SK-N-SH (cell line): ENCODE results near the gene UBAC2. TPM values are rescaled to one million over a fixed set of nuclear protein-coding genes. Genes with fewer than 3 reads are reported as not detected.

Experiments used
- CTCF ChIA-PET: fragments of 300-600, 350-600 bp; formaldehyde crosslinking; extraction: SDS; loops from one replicate; lab custom pipeline; 2021; lab: Yijun Ruan, JAX
- POLR2A ChIA-PET: fragments of 350-600 bp; sonication (Branson Sonifier 250); formaldehyde crosslinking; extraction: SDS; loops from one replicate; lab custom pipeline; 2020; ENCODE audit warnings: antibody characterized with exemption, inconsistent platforms; lab: Yijun Ruan, JAX
- DNase-seq: peaks from one replicate; pipeline ENCODE4 v3.0.0; 2012
- H2AFZ ChIP-seq: fragments of 200-600 bp; sonication (generic); 2 replicates; pipeline ENCODE4 v1.8.1; 2016; ENCODE audit warnings: antibody characterized with exemption, mild to moderate bottlenecking, low read depth
- H3F3A ChIP-seq: fragments of 200-600 bp; sonication (generic); replicated peaks from 2 replicates; pipeline ENCODE3; 2016; ENCODE audit warnings: antibody characterized with exemption, mild to moderate bottlenecking; ENCODE audit not compliant: insufficient read depth
- H3K27ac ChIP-seq, 2 experiments: fragments of 200-500 bp in 1 of 2; fragments of 200-600 bp in 1 of 2; sonication (Bioruptor generic) in 1 of 2; sonication (generic), shearing (Covaris generic) in 1 of 2; 2 replicates each; pipeline versions ENCODE4 v1.5.1 to v1.6.1; 2014 to 2016; ENCODE audit warnings: low read depth in 2 of 2, inconsistent platforms in 1 of 2, low read length in 1 of 2, mild to moderate bottlenecking in 1 of 2, mixed read lengths in 1 of 2
- H3K27me3 ChIP-seq: fragments of 200-600 bp; sonication (generic), shearing (Covaris generic); 2 replicates; pipeline ENCODE4 v1.6.1; 2016; ENCODE audit warnings: mixed run types; ENCODE audit not compliant: insufficient read depth
- H3K36me3 ChIP-seq, 2 experiments: fragments of 200-500 bp in 1 of 2; fragments of 200-600 bp in 1 of 2; sonication (Bioruptor generic) in 1 of 2; sonication (generic) in 1 of 2; replicated peaks in 1 of 2; 2 replicates each; pipeline versions ENCODE3 to v1.5.1; 2014 to 2016; ENCODE audit warnings: low read length in 1 of 2, mild to moderate bottlenecking in 1 of 2; ENCODE audit not compliant: insufficient read depth in 2 of 2, control insufficient read depth in 1 of 2
- H3K4me1 ChIP-seq, 2 experiments: fragments of 200-500 bp in 1 of 2; fragments of 200-600 bp in 1 of 2; sonication (Bioruptor generic) in 1 of 2; sonication (generic), shearing (Covaris generic) in 1 of 2; 2 replicates each; pipeline versions ENCODE4 v1.5.1 to v1.6.1; 2014 to 2016; ENCODE audit warnings: low read depth in 1 of 2, low read length in 1 of 2, mixed run types in 1 of 2; ENCODE audit not compliant: insufficient read depth in 2 of 2, control insufficient read depth in 1 of 2
- H3K4me2 ChIP-seq: fragments of 200-600 bp; sonication (generic), shearing (Covaris generic); 2 replicates; pipeline ENCODE4 v1.6.1; 2017; ENCODE audit warnings: mixed run types
- H3K4me3 ChIP-seq, 2 experiments: fragments of 200-500 bp in 1 of 2; fragments of 200-600 bp in 1 of 2; sonication (Bioruptor generic) in 1 of 2; sonication (generic), shearing (Covaris generic) in 1 of 2; 2 replicates each; pipeline versions ENCODE4 v1.5.1 to v1.8.1; 2014 to 2016; ENCODE audit warnings: low read depth in 2 of 2, inconsistent platforms in 1 of 2, low read length in 1 of 2, mild to moderate bottlenecking in 1 of 2, mixed read lengths in 1 of 2, moderate library complexity in 1 of 2
- H3K79me2 ChIP-seq: fragments of 200-600 bp; sonication (generic); 2 replicates; pipeline ENCODE4 v1.8.1; 2017; ENCODE audit warnings: mild to moderate bottlenecking; ENCODE audit not compliant: insufficient read depth
- H3K9ac ChIP-seq: fragments of 200-600 bp; sonication (generic); 2 replicates; pipeline ENCODE4 v1.6.1; 2017; ENCODE audit warnings: mixed run types
- H3K9me2 ChIP-seq: fragments of 200-600 bp; sonication (generic); 2 replicates; pipeline ENCODE4 v1.6.1; 2017; ENCODE audit warnings: mixed run types
- H3K9me3 ChIP-seq: fragments of 200-600 bp; sonication (generic); 2 replicates; pipeline ENCODE4 v1.6.1; 2017; ENCODE audit warnings: mixed run types, mild to moderate bottlenecking, moderate library complexity
- H4K20me1 ChIP-seq: fragments of 200-600 bp; sonication (generic); 2 replicates; pipeline ENCODE4 v1.6.1; 2017; ENCODE audit warnings: mild to moderate bottlenecking, mixed run types; ENCODE audit not compliant: insufficient read depth
- CTCF ChIP-seq: fragments of 200-600 bp; sonication (generic); IDR thresholded peaks from 2 replicates; pipeline ENCODE4 v1.6.1; 2017; ENCODE audit warnings: antibody characterized with exemption, mild to moderate bottlenecking, moderate library complexity
- EZH2phosphoT487 ChIP-seq: fragments of 200-600 bp; sonication (generic); IDR thresholded peaks from 2 replicates; pipeline ENCODE4 v1.6.1; 2017; ENCODE audit warnings: low read depth, mixed run types, mild to moderate bottlenecking, antibody characterized with exemption, moderate library complexity, borderline replicate concordance
- FOSL2 ChIP-seq: IDR thresholded peaks from 2 replicates; pipeline ENCODE4 v1.4.0; 2012; ENCODE audit warnings: low read depth, mild to moderate bottlenecking, moderate library complexity, borderline replicate concordance
- GATA2 ChIP-seq: sonication (generic); formaldehyde crosslinking; IDR thresholded peaks from 2 replicates; pipeline ENCODE4 v1.5.0; 2020; ENCODE audit warnings: mild to moderate bottlenecking, missing genetic modification reagents
- RCOR1 ChIP-seq: fragments of 150-350 bp; IDR thresholded peaks from 2 replicates; pipeline ENCODE4 v1.6.1; 2017; ENCODE audit warnings: antibody characterized with exemption, low read length
- RXRA ChIP-seq: IDR thresholded peaks from 2 replicates; pipeline ENCODE4 v1.4.0; 2012; ENCODE audit warnings: low read depth, mild to moderate bottlenecking, borderline replicate concordance
- TCF12 ChIP-seq: IDR thresholded peaks from 2 replicates; pipeline ENCODE4 v1.4.0; 2012
- ZBTB33 ChIP-seq: IDR thresholded peaks from 2 replicates; pipeline ENCODE4 v1.4.0; 2012; ENCODE audit warnings: low read depth, borderline replicate concordance
- WGBS: methylation state at CpG from one replicate; pipeline ENCODE4 v1.1.6; 2017; ENCODE audit warnings: low lambda C conversion rate; 5-methylcytosine and 5-hydroxymethylcytosine counted together
- polyA plus RNA-seq, 3 experiments: library from polyadenylated mRNA; depleted of rRNA; stranded (reverse); fragments of >200 nt; gene quantifications; 2 replicates each; pipeline ENCODE4 v1.2.3, GENCODE V29; 2012

Gene UBAC2
- polyA plus RNA-seq, 1 of the 3 experiments (the other 2 are of a cell fraction), result 79.0 TPM

GRCh38 chr13:99332456-99332855 is 131.8 kb downstream of the UBAC2 start:
- WGBS, result 88% methylated on average over 9 of the region's 9 CpGs
- POLR2A ChIA-PET, result no interaction called here

GRCh38 chr13:99334221-99334620 is 133.6 kb downstream of the UBAC2 start:
- no peaks in the 10 kb centered on the region for H3K79me2 ChIP-seq
- no peaks in the 10 kb centered on the region for H3K9me2 ChIP-seq
- no peak overlapping the region for H3K4me2 ChIP-seq
- H3K4me1 ChIP-seq, result peaks cover 0 to 10% of the 10 kb centered on the region in 2 experiments; a peak in 2 of 4 replicates
- H2AFZ ChIP-seq, result no peak overlapping the region
- H3K9me3 ChIP-seq, result no peaks in the 10 kb centered on the region
- H3K36me3 ChIP-seq, result peaks cover 0 to 1% of the 10 kb centered on the region in 2 experiments
- CTCF ChIA-PET, result interaction anchor here (0.6 to 1.6 kb wide), 3 partner anchors 65 to 1308 kb away, joined by 3 to 5 read pairs (median 3); no protein-coding TSS in a partner anchor
- no peak overlapping the region for H3K27ac ChIP-seq
- no peaks in the 10 kb centered on the region for H3K27me3 ChIP-seq
- no peaks in the 10 kb centered on the region for H4K20me1 ChIP-seq
- TF ChIP-seq TCF12 (no peak), FOSL2 (no peak), ZBTB33 (no peak), CTCF (no peak), GATA2 (no peak)
- POLR2A ChIA-PET, result no interaction called here
- H3F3A ChIP-seq, result no peaks in the 10 kb centered on the region
- H3K4me3 ChIP-seq, result no peak overlapping the region
- 89% methylated on average over 3 of the region's 3 CpGs for WGBS
- H3K9ac ChIP-seq, result no peak overlapping the region
- DNase-seq, result no peak

More at GRCh38 chr13:99332456-99332855, 131.8 kb downstream of the UBAC2 start:
- no peaks in the 10 kb centered on the region for H3K27me3 ChIP-seq
- no peaks in the 10 kb centered on the region for H4K20me1 ChIP-seq
- no peak overlapping the region for H3K9ac ChIP-seq
- TF ChIP-seq RCOR1 (no peak), EZH2phosphoT487 (no peak), RXRA (no peak)
- no peak overlapping the region for H3K4me2 ChIP-seq
- peaks cover 0 to 10% of the 10 kb centered on the region in 2 experiments; a peak in 2 of 4 replicates for H3K4me1 ChIP-seq
- CTCF ChIA-PET, result interaction anchor here (1.6 kb wide), 1 partner anchor 104 kb away, joined by 4 read pairs; no protein-coding TSS in a partner anchor
- no peaks in the 10 kb centered on the region for H3K9me2 ChIP-seq
- DNase-seq, result no peak
- H2AFZ ChIP-seq, result no peak overlapping the region
- H3F3A ChIP-seq, result no peaks in the 10 kb centered on the region
- no peaks in the 10 kb centered on the region for H3K9me3 ChIP-seq
- no peaks in the 10 kb centered on the region for H3K79me2 ChIP-seq
- no peak overlapping the region for H3K4me3 ChIP-seq
- H3K27ac ChIP-seq, result peak overlapping the region in 1 of 2 experiments; percentile 41; a peak in 1 of 4 replicates
- peaks cover 4 to 8% of the 10 kb centered on the region in 2 experiments for H3K36me3 ChIP-seq
